Measurements from ENCODE around the gene FEM1C. TPM values are rescaled to one million over a fixed set of nuclear protein-coding genes. Genes with fewer than 3 reads are reported as not detected.

Gene FEM1C
- total RNA-seq, 1 donor from 2014 or later, result 18.9 TPM

- no peak for TF ChIP-seq CTCF (IDR thresholded peaks at IDR 0.05; ENCODE audit: insufficient read depth, low read length, poor library complexity, severe bottlenecking)
- no peak for DNase-seq (ENCODE audit: low read depth)
- Histone ChIP-seq H3K36me3 (ENCODE audit: control insufficient read depth, insufficient read depth, low read length) (no peaks in the 10 kb centered on the region), H3K27me3 (ENCODE audit: control insufficient read depth, insufficient read depth, low read length) (no peaks in the 10 kb centered on the region), H3K4me3 (ENCODE audit: low read depth, low read length) (no peak overlapping the region)
These were observed 33.2 kb upstream of the FEM1C start for GRCh38 chr5:115577741-115578140.

GRCh38 chr5:115577329-115577728 is 32.8 kb upstream of the FEM1C start:
- no peak for DNase-seq (ENCODE audit: low read depth)
- Histone ChIP-seq H3K4me3 (ENCODE audit: low read depth, low read length) (no peak overlapping the region), H3K36me3 (ENCODE audit: control insufficient read depth, insufficient read depth, low read length) (no peaks in the 10 kb centered on the region), H3K27me3 (ENCODE audit: control insufficient read depth, insufficient read depth, low read length) (no peaks in the 10 kb centered on the region)
- TF ChIP-seq CTCF (IDR thresholded peaks at IDR 0.05; ENCODE audit: insufficient read depth, low read length, poor library complexity, severe bottlenecking), result no peak

DNA sequence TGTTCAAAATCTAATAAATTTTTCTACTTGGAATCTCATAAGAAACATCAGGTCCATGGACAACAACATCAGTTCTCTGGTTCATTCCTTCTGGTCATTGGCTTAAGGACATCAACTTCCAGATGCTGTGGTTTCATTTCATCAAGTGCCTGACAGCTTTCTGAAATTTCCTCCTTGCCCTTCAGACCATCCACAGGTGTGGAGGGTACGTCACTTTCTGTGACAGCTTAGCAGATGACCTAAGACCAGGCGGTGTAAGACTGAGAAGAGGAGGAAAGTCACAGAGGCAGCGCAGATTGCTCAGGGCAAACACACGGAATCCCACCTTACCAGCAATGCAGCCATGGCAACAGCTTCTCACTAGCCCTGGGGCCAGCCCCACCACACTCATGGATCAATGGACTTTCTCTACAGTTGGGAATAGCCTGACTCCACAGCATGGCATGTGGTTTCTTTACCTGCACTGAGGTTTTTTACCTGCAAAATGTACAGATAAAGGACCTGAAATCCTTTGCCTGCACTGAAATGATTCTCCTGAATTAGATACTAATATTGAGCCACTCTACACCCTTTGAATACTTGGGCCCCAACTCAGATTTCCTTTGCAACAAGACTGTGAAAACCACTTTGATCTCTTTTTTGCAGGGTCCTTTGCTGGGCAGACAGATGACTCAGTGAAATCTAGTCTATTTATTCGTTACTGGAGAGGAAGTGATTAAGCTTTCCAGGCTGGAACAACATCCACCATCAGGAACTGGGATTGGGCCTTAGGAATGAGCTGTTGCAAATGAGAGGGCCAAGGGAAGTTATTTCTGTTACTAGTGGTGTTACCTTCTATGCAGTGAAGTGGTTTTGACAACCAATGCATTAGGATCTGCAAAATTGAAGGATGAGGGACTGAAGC is 30.8 kb upstream of the FEM1C start:
- Histone ChIP-seq H3K4me3 (ENCODE audit: low read depth, low read length) (no peak overlapping the region), H3K36me3 (ENCODE audit: control insufficient read depth, insufficient read depth, low read length) (no peaks in the 10 kb centered on the region), H3K27me3 (ENCODE audit: control insufficient read depth, insufficient read depth, low read length) (no peaks in the 10 kb centered on the region)
- peak; percentile 45 for DNase-seq (ENCODE audit: low read depth)
- TF ChIP-seq CTCF (IDR thresholded peaks at IDR 0.05; ENCODE audit: insufficient read depth, low read length, poor library complexity, severe bottlenecking), result no peak

DNA sequence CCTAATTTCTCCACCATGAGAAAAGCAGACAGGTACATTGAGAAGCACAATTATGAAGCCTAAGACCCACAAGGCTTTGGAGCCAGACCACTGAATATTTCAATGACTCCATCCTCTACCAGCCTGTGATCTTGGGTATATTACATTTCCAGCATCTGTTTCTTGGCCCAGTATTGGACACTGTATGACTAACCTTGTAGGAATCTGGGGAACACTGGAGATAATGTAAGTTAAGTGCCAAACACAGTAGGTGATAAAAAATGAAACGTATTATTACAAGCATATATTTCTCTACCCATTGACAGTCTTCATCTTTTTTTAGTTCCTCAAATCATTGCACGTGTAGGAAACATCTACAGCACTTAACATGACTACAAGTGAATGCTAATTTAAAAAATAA is 28.6 kb upstream of the FEM1C start:
- TF ChIP-seq CTCF (IDR thresholded peaks at IDR 0.05; ENCODE audit: insufficient read depth, low read length, poor library complexity, severe bottlenecking), result no peak
- Histone ChIP-seq H3K27me3 (ENCODE audit: control insufficient read depth, insufficient read depth, low read length) (no peaks in the 10 kb centered on the region), H3K4me3 (ENCODE audit: low read depth, low read length) (no peak overlapping the region), H3K36me3 (ENCODE audit: control insufficient read depth, insufficient read depth, low read length) (no peaks in the 10 kb centered on the region)
- DNase-seq (ENCODE audit: low read depth), result no peak

- H3K27me3 ChIP-seq (ENCODE audit: control insufficient read depth, insufficient read depth, low read length), result no peaks in the 10 kb centered on the region
- DNase-seq (ENCODE audit: low read depth), result no peak
- H3K4me3 ChIP-seq (ENCODE audit: low read depth, low read length), result no peak overlapping the region
- no peaks in the 10 kb centered on the region for H3K36me3 ChIP-seq (ENCODE audit: control insufficient read depth, insufficient read depth, low read length)
- no peak for TF ChIP-seq CTCF (IDR thresholded peaks at IDR 0.05; ENCODE audit: insufficient read depth, low read length, poor library complexity, severe bottlenecking)
These were observed 26.9 kb upstream of the FEM1C start for GRCh38 chr5:115571441-115571878.
